K562 (cell line): ENCODE data around the gene CD47. TPM values are rescaled to one million over a fixed set of nuclear protein-coding genes. Genes with fewer than 3 reads are reported as not detected.

Experiments
- ARHGAP35 ChIP-seq: fragments of 450-650 bp; IDR thresholded peaks from 2 replicates; pipeline ENCODE4 v1.6.1; 2018; ENCODE audit not compliant: partially characterized antibody
- BHLHE40 ChIP-seq: IDR thresholded peaks from 2 replicates; pipeline ENCODE4 v1.6.1; 2011; ENCODE audit warnings: low read length, improper control_type of control experiment
- FUS ChIP-seq: fragments of 200-400 bp; formaldehyde crosslinking; optimal IDR thresholded peaks from 2 replicates; pipeline ENCODE3; 2017; ENCODE audit warnings: low read depth, low read length
- HDAC8 ChIP-seq: fragments of 450-650 bp; IDR thresholded peaks from 2 replicates; pipeline ENCODE4 v1.6.1; 2016; ENCODE audit warnings: mild to moderate bottlenecking, missing genetic modification characterization, moderate library complexity, missing compliant biosample characterization
- HMGN3 ChIP-seq: IDR thresholded peaks from 2 replicates; pipeline ENCODE4 v1.6.1; 2011; ENCODE audit warnings: borderline replicate concordance, low read depth, mild to moderate bottlenecking, mixed read lengths, low read length; ENCODE audit not compliant: insufficient read length; ENCODE audit errors: extremely low read depth
- MBD2 ChIP-seq: sonication (generic); IDR thresholded peaks from 2 replicates; pipeline ENCODE4 v1.6.1; 2016; ENCODE audit warnings: low read depth, borderline replicate concordance
- MEF2A ChIP-seq: IDR thresholded peaks from 2 replicates; pipeline ENCODE4 v1.6.1; 2011; ENCODE audit warnings: low read depth, mild to moderate bottlenecking, low read length, moderate library complexity; ENCODE audit not compliant: control insufficient read depth
- NCOA6 ChIP-seq: fragments of 450-650 bp; IDR thresholded peaks from 2 replicates; pipeline ENCODE4 v1.6.1; 2017; ENCODE audit warnings: mild to moderate bottlenecking
- NKRF ChIP-seq: fragments of 450-650 bp; IDR thresholded peaks from 2 replicates; pipeline ENCODE4 v1.6.1; 2016; ENCODE audit warnings: borderline replicate concordance
- NR0B1 ChIP-seq: fragments of 450-650 bp; IDR thresholded peaks from one replicate; pipeline ENCODE4 v1.6.1; 2018; ENCODE audit warnings: mild to moderate bottlenecking, moderate library complexity; ENCODE audit not compliant: partially characterized antibody
- POLR2H ChIP-seq: IDR thresholded peaks from 2 replicates; pipeline ENCODE4 v1.6.1; 2016; ENCODE audit warnings: missing genetic modification characterization, low read depth, mild to moderate bottlenecking, control low read depth, missing compliant biosample characterization, moderate library complexity
- PTBP1 ChIP-seq: fragments of 200-400 bp; formaldehyde crosslinking; IDR thresholded peaks from 2 replicates; pipeline ENCODE4 v1.6.1; 2017; ENCODE audit warnings: low read depth, low read length
- SAP30 ChIP-seq: fragments of 200-600 bp; sonication (generic); IDR thresholded peaks from 2 replicates; pipeline ENCODE4 v1.6.1; 2012; ENCODE audit warnings: borderline replicate concordance, low read depth, mild to moderate bottlenecking, moderate library complexity, low read length, control low read depth, inconsistent platforms; ENCODE audit not compliant: insufficient read depth, poor library complexity, severe bottlenecking
- SIX5 ChIP-seq, 2 experiments: IDR thresholded peaks; 2 replicates each; pipeline ENCODE4 v1.6.1; 2011; ENCODE audit warnings: low read length in 2 of 2, borderline replicate concordance in 1 of 2, low read depth in 1 of 2, mild to moderate bottlenecking in 1 of 2, moderate library complexity in 1 of 2; ENCODE audit not compliant: insufficient read depth in 1 of 2
- SNIP1 ChIP-seq: fragments of 450-650 bp; IDR thresholded peaks from 2 replicates; pipeline ENCODE4 v1.7.1; 2017; ENCODE audit warnings: low read depth, mild to moderate bottlenecking
- THAP7 ChIP-seq: fragments of 250-450 bp; sonication (Bioruptor Pico); IDR thresholded peaks from 2 replicates; pipeline ENCODE4 v1.5.0; 2021
- VEZF1 ChIP-seq: fragments of 200-800 bp; sonication (Bioruptor generic); IDR thresholded peaks from 2 replicates; pipeline ENCODE4 v1.6.1; 2017; ENCODE audit warnings: missing genetic modification characterization, missing compliant biosample characterization
- ZBTB8A ChIP-seq: fragments of 450-650 bp; IDR thresholded peaks from 2 replicates; pipeline ENCODE4 v1.6.1; 2018; ENCODE audit warnings: mild to moderate bottlenecking, moderate library complexity; ENCODE audit not compliant: partially characterized antibody
- ZNF785 ChIP-seq: fragments of 250-450 bp; sonication (Bioruptor Pico); IDR thresholded peaks from 2 replicates; pipeline ENCODE4 v1.4.0; 2020; ENCODE audit warnings: mild to moderate bottlenecking
- polyA plus RNA-seq, 8 experiments: library from polyadenylated mRNA; depleted of rRNA in 4 of 8; stranded (reverse) in 5 of 8; unstranded in 3 of 8; fragments of >200 nt; fragmentation: Nextera tagmentation in 2 of 8; fragmentation: Illumina TruSeq in 1 of 8; extraction: Ambion mirVana in 2 of 8; extraction: Trizol in 1 of 8; gene quantifications; 2 replicates each; pipeline versions ENCODE4 v1.2.1 to v1.2.3, GENCODE V29; 2011 to 2014; ENCODE audit warnings: inconsistent platforms in 1 of 8, missing spikeins in 1 of 8
- total RNA-seq, 7 experiments: library from RNA; depleted of rRNA in 6 of 7; stranded (reverse); fragments of >200 nt in 6 of 7; fragmentation: Illumina TruSeq in 2 of 7; extraction: Trizol in 2 of 7; gene quantifications; 2 replicates each; pipeline versions ENCODE4 v1.2.1 to v1.2.3, GENCODE V29; 2011 to 2021; ENCODE audit warnings: low replicate concordance in 1 of 7

Gene CD47
- total and polyA plus RNA-seq, 9 of the 15 experiments (the other 6 are each of a cell fraction or from before 2014, with no cell fraction given): 10.2 to 62.6 (median 36.3) TPM

GRCh38 chr3:108124337-108125152 lies 33.7 kb upstream of the CD47 start (continued):
- TF ChIP-seq NR0B1 (no peak), ARHGAP35 (no peak), VEZF1 (CRISPR knock-in tag) (peak; percentile 59), MBD2 (no peak), BHLHE40 (0 out of 2 replicates have a peak, but pooled peaks have one; percentile 13), ZNF785 (CRISPR knock-in tag) (no peak), SAP30 (no peak), ZBTB8A (no peak), HDAC8 (tag) (peak; percentile 82), HMGN3 (no peak), NCOA6 (no peak), SIX5 (IDR thresholded peaks at IDR 0.05; ENCODE audit: borderline replicate concordance in 1 of 2, insufficient read depth in 1 of 2, low read depth in 1 of 2, low read length in 2 of 2) (no peak), POLR2H (tag) (peak; percentile 53), THAP7 (CRISPR knock-in tag) (no peak), SNIP1 (no peak), FUS (no peak), NKRF (no peak), MEF2A (no peak), PTBP1 (no peak)
